NCI-H446 (cell line): ENCODE data around the gene CEACAM20.
"Not testable (repeated sequence)": the region's sequence is repeated elsewhere in the genome, so short reads cannot be mapped to it uniquely, and the experiment has no call there.

Experiments
- DNase-seq, 2 experiments: peaks; one replicate each; lab custom pipeline; 2025; lab: John Stamatoyannopoulos, UW

The CEACAM20 gene

DNA sequence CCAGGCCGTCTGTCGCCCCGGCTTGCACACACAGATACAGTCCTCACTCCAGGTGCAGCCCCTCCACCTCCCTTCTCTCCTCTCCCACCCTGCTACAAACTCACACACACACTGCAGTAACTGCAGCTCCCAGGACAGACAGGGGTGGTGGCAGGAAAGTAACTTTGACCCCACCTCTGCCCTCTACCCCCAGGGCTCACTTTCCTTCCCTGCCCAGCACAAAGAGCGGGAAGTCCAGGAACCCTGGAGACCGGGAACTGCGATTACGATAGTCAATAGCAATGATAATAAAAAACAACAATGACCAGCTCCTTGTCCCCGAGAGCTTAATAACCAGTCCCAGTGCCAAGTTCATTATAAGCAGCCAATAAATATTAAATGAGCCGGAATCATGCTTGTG lies at the start of gene CEACAM20:
CEACAM20 (minus strand) TSS at position 140 of the 400 bp plus-strand sequence. CDS start 166 bp downstream, outside the sequence.
- DNase-seq = no peak

DNA sequence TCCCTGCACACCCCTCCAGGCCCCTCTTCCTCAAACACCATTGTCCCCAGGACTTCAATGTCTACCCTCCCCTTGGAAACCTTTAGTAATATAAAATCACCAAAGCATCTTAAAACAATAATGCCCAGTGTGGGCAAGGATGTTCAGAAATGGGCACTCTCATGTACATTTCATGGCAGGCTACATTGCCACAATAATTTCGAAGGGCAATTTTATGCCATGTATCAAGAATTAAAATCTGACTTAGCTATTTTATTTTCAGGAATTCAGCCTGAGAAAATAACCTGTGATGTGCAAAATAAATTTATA lies 48.0 kb upstream of the CEACAM20 start:
- no peak for DNase-seq

- peak in 1 of 2 experiments; percentile 15 for DNase-seq
Observed at GRCh38 chr19:44576843-44577565, 47.5 kb upstream of the CEACAM20 start.

- no peak for DNase-seq
Observed at GRCh38 chr19:44575116-44575700, 45.7 kb upstream of the CEACAM20 start.

DNA sequence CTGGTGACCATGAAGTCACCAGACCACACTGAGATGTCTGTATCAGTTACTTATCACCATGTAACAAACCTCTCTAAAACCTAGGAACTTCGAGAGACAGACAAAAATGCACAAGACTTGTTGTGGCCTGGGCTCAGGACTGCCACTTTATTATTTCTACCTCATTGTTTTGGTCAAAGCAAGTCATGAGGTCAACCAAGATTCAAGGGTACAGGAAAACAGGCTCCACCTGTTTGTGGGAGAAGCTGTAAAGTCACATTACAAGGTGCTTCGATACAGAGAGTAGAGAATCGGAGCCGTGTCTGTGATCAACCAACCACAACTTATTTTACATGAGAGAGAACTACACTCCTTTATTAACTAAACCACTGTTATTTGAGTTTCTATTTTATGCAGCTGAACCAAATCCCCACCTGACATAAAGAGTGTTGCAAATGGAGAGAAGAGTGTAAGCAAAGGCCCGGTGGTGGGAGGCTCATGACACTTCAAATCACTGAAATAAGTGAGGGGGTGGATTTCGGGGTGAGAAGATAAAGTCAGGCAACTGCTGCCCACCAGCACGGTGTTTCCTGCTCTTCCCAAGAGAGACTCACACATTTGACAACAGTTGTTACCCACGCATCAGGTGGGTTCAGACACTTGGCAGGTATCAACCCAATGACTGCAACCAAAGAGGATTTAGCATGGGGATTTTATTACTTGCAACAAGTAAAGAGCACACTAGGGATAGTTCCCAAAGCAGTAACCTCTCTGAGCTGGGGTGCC lies 44.9 kb upstream of the CEACAM20 start:
- no peak for DNase-seq

DNA sequence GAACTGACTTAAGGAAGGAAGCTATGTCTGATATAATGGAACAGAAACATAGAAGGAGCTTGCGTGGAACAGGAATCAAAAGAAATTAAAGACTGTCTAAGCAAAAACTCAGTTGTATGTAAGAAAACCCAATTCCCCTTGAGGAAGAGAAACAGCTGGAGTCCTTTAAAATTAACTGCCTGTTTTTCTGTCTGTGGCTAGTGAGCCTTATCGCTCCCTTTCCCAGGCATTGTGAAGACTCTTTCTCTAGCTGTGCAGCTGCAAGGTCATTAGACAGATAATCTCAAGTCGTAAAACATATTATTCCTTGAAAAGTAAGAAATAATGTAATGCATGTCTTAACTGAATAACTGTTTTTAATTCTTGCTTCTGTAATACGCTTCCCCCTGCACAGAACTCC lies 44.2 kb upstream of the CEACAM20 start:
- no peak for DNase-seq

DNA sequence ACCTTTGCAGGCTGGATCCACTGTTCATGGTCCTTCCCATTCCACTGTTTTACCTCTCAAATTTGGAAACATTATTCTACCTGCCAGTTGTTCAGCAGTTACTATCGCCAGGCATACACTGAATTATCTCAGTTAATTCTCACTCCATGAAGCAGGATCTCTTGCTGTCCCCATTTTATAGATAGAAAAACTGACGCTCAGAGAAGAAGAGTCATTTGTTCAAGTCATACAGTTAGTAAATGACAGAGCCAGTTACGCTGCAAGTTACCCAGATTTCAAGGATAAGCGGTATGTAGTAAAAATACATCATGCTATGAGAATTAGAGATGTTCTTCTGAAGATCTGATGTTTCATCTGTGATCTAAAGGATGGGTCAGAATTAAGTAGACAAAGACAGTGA lies 43.7 kb upstream of the CEACAM20 start:
- DNase-seq = no peak

GRCh38 chr19:44572581-44572900 lies 43.1 kb upstream of the CEACAM20 start:
- DNase-seq = no peak

- DNase-seq = no peak
Observed at GRCh38 chr19:44571830-44572580, 42.5 kb upstream of the CEACAM20 start.

DNA sequence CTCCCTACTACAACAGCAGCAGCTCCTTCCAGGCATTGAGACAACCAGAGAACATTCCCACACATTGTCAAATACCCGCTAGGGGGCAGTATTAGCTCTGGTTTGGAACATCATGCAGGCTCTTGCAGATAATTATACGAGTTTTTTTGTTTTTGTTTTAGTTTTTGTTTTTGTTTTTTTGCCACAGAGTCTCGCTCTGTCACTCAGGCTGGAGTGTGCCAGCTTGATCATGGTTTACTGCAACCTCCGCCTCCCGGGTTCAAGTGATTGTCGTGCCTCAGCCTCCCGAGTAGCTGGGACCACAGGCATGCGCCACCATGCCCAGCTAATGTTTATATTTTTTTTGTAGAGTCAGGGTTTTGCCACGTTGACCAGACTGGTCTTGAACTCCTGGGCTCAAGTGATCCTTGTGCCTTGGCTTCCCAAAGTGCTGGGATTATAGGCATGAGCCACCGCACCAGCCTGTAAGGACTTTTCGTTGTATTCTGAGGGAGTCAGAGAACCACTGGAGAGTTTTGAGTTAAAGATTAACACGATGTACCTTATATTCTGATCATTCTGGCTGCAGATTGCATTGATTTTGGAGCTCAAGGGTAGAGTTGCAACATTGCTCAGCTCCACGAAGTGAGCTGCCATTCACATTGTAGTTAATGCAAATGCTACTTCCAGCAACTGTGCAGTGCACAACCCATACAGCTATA lies 41.7 kb upstream of the CEACAM20 start:
- peak; percentile 20 to 79 for DNase-seq

DNA sequence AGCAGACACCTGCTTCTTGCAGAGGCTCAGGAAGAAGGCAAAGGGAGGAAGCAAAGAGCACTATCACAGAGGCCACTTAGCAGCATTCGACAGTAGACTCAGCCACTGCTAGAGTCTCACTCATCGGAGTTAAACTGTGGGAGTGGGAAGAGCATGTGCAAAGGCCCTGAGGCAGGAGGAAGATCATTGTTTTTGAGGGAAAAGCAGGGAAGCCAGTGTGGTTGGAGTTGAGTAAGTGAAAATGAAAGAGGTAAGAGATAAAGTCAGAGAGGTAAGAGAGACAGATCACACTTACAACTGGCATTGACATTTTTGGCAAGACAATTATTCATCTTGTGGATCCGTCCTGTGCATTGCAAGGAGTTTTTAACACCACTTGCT lies 41.1 kb upstream of the CEACAM20 start:
- DNase-seq = no peak

- DNase-seq = no peak
Observed at GRCh38 chr19:44567745-44568144, 38.3 kb upstream of the CEACAM20 start.

DNA sequence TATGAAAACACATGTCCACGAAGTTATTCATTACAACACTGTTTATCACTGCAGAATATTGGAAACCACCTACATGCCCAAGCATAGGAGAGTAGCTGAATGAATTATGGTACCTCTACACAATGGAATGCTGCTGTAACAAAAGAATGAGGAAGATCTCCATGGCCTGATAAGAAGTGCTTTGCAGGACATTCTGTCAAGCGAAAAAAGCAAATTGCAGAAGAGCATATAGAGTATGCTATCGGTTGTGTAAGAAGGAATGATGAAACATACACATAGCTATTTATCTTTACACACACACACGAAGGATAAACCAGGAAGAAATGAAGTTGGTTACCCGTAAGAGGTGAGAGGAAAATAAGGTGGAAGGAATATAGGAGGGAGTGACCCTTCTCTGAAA lies 37.5 kb upstream of the CEACAM20 start:
- no peak for DNase-seq

DNA sequence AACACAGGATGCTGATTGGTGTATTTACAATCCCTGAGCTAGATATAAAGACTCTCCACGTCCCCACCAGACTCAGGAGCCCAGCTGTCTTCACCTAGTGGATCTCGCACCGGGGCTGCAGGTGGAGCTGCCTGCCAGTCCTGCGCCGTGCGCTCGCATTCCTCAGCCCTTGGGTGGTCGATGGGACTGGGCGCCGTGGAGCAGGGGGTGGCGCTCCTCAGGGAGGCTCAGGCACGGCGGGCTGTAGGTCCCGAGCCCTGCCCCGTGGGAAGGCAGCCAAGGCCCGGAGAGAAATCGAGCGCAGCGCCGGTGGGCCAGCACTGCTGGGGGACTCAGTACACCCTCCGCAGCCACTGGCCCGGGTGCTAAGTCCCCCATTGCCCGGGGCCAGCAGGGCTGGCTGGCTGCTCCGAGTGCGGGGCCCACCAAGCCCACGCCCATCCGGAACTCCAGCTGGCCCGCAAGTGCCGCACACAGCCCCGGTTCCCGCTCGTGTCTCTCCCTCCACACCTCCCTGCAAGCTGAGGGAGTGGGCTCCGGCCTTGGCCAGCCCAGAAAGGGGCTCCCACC lies 33.7 kb upstream of the CEACAM20 start:
- not testable (repeated sequence) for DNase-seq

DNA sequence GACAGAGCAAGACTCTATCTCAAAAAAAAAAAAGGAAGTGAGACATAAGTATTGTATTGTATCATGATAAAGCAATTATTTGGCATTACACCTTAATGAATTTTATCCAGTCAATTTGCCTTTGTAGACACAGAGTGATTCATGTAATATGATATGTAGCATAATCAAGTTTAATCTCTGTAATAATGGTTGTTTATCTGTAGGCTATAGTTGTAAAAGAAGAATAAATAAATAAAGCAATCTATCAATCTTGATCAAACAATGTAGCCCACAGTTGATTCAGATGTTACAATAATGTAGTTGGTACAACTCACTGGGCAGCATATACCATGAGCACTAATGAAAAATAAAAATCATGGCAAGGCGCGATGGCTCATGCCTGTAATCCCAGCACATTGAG lies 28.5 kb upstream of the CEACAM20 start:
- no peak for DNase-seq

- DNase-seq = no peak
Observed at GRCh38 chr19:44554641-44555246, 25.3 kb upstream of the CEACAM20 start.

GRCh38 chr19:44553478-44554171 lies 24.1 kb upstream of the CEACAM20 start:
- DNase-seq = no peak

GRCh38 chr19:44552324-44552723 lies 22.8 kb upstream of the CEACAM20 start:
- DNase-seq = peak in 1 of 2 experiments; percentile 39

DNA sequence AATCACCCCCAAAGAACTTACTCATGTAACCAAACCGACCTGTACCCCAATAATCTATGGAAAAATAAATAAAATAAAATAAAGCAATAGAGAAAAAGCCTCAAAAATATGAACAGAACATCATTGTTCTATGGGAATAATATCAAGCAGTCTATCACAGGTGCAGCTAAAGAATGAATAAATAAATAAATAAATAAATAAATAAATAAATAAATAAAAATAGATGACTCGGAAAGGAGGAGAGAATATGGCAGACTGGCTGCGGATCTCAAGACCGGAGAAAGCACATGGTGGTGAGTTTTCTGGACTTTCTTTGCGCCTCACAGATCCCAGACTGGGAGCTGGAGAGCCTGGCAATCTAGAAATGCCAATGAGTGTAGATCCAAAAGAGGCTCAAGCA lies 22.4 kb upstream of the CEACAM20 start:
- DNase-seq = no peak

GRCh38 chr19:44550976-44551375 lies 21.5 kb upstream of the CEACAM20 start:
- DNase-seq = not testable (repeated sequence)

DNA sequence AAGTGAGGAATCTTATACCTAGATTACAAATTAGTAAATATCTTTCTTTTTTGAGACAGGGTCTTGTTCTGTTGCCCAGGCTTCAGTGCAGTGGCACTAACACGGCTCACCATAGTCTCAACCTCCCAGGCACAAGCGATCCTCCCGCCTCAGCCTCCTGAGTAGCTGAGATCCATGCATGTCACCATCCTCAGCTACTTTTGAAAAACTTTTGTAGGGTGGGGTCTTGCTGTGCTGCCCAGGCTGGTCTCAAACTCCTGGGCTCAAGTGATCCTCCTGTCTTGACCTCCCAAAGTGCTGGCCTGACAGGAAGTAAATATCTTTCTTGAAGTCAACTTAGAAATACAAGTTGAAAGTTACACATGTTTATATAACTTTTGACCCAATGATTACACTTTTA lies 20.0 kb upstream of the CEACAM20 start:
- DNase-seq = no peak
